WTC11 (cell line): ENCODE measurements around the gene TROAP. TPM values are rescaled to one million over a fixed set of nuclear protein-coding genes. Genes with fewer than 3 reads are reported as not detected.

Source experiments
- ATF1 ChIP-seq: sonication (generic); formaldehyde crosslinking; IDR thresholded peaks from 2 replicates; pipeline ENCODE4 v1.8.1; 2023; ENCODE audit warnings: mild to moderate bottlenecking, moderate library complexity, missing genetic modification reagents
- ELF4 ChIP-seq: sonication (generic); formaldehyde crosslinking; IDR thresholded peaks from 2 replicates; pipeline ENCODE4 v1.8.1; 2022; ENCODE audit warnings: low read depth, mild to moderate bottlenecking, moderate library complexity, missing genetic modification reagents
- FOXJ3 ChIP-seq: sonication (generic); formaldehyde crosslinking; IDR thresholded peaks from 2 replicates; pipeline ENCODE4 v1.9.0; 2021; ENCODE audit warnings: missing genetic modification reagents, mild to moderate bottlenecking, borderline replicate concordance
- FOXK1 ChIP-seq: sonication (generic); formaldehyde crosslinking; IDR thresholded peaks from 2 replicates; pipeline ENCODE4 v1.8.0; 2022; ENCODE audit warnings: mild to moderate bottlenecking, moderate library complexity, missing genetic modification reagents
- FOXP1 ChIP-seq: sonication (generic); formaldehyde crosslinking; IDR thresholded peaks from 2 replicates; pipeline ENCODE4 v1.8.0; 2022; ENCODE audit warnings: missing genetic modification reagents, mild to moderate bottlenecking, moderate library complexity, borderline replicate concordance
- MYBL2 ChIP-seq: sonication (generic); formaldehyde crosslinking; IDR thresholded peaks from 2 replicates; pipeline ENCODE4 v1.8.1; 2023; ENCODE audit warnings: mild to moderate bottlenecking, moderate library complexity, missing genetic modification reagents
- NFE2L1 ChIP-seq: sonication (generic); formaldehyde crosslinking; IDR thresholded peaks from 2 replicates; pipeline ENCODE4 v1.8.1; 2023; ENCODE audit warnings: missing genetic modification reagents
- NR1H2 ChIP-seq: sonication (generic); formaldehyde crosslinking; IDR thresholded peaks from 2 replicates; pipeline ENCODE4 v1.9.0; 2021; ENCODE audit warnings: mild to moderate bottlenecking, moderate library complexity, missing genetic modification reagents
- NR2C2 ChIP-seq: sonication (generic); formaldehyde crosslinking; IDR thresholded peaks from 2 replicates; pipeline ENCODE4 v1.8.0; 2022; ENCODE audit warnings: mild to moderate bottlenecking, missing genetic modification reagents
- SMAD3 ChIP-seq: sonication (generic); formaldehyde crosslinking; IDR thresholded peaks from 2 replicates; pipeline ENCODE4 v1.8.0; 2022; ENCODE audit warnings: missing genetic modification reagents, mild to moderate bottlenecking, borderline replicate concordance
- SOX15 ChIP-seq: fragments of 250-450 bp; sonication (Bioruptor Pico); IDR thresholded peaks from 2 replicates; pipeline ENCODE4 v1.9.0; 2021; ENCODE audit warnings: mild to moderate bottlenecking
- TP53 ChIP-seq: sonication (generic); formaldehyde crosslinking; IDR thresholded peaks from 2 replicates; pipeline ENCODE4 v1.8.1; 2023; ENCODE audit warnings: mild to moderate bottlenecking, missing genetic modification reagents
- ZBTB21 ChIP-seq: sonication (generic); formaldehyde crosslinking; IDR thresholded peaks from 2 replicates; pipeline ENCODE4 v1.8.1; 2023; ENCODE audit warnings: mild to moderate bottlenecking, missing genetic modification reagents, borderline replicate concordance
- ZNF423 ChIP-seq: fragments of 250-450 bp; sonication (Bioruptor Pico); IDR thresholded peaks from 2 replicates; pipeline ENCODE4 v2.1.2; 2022; ENCODE audit warnings: mild to moderate bottlenecking, moderate library complexity
- total RNA-seq: library from RNA; stranded (reverse); gene quantifications from 3 replicates; pipeline ENCODE4 v1.2.3, GENCODE V29; 2021
- TF ChIP-seq, protein P1 (sequence below): fragments of 250-450 bp; sonication (Bioruptor Pico); IDR thresholded peaks from 2 replicates; pipeline ENCODE4 v1.9.0; 2021; ENCODE audit warnings: mild to moderate bottlenecking
- TF ChIP-seq, protein P2 (sequence below): sonication (generic); formaldehyde crosslinking; IDR thresholded peaks from 2 replicates; pipeline ENCODE4 v1.8.1; 2022; ENCODE audit warnings: missing genetic modification reagents, borderline replicate concordance
- TF ChIP-seq, protein P3 (sequence below): fragments of 250-450 bp; sonication (Bioruptor Pico); IDR thresholded peaks from 2 replicates; pipeline ENCODE4 v1.9.0; 2021; ENCODE audit warnings: moderate library complexity, mild to moderate bottlenecking, inconsistent platforms, borderline replicate concordance
- TF ChIP-seq, protein P4 (sequence below): sonication (generic); formaldehyde crosslinking; IDR thresholded peaks from 2 replicates; pipeline ENCODE4 v1.8.0; 2022; ENCODE audit warnings: mild to moderate bottlenecking, missing genetic modification reagents
- TF ChIP-seq, protein P5 (sequence below): sonication (generic); formaldehyde crosslinking; IDR thresholded peaks from 2 replicates; pipeline ENCODE4 v1.8.1; 2022; ENCODE audit warnings: low read depth, missing genetic modification reagents, borderline replicate concordance
- TF ChIP-seq, protein P6 (sequence below): sonication (generic); formaldehyde crosslinking; IDR thresholded peaks from 2 replicates; pipeline ENCODE4 v1.8.1; 2022; ENCODE audit warnings: mild to moderate bottlenecking, missing genetic modification reagents, moderate library complexity, borderline replicate concordance
- TF ChIP-seq, protein P7 (sequence below): sonication (generic); formaldehyde crosslinking; conservative IDR thresholded peaks from 2 replicates; pipeline ENCODE4 v1.8.1; 2022; ENCODE audit warnings: mild to moderate bottlenecking, missing genetic modification reagents
- TF ChIP-seq, protein P8 (sequence below): sonication (generic); formaldehyde crosslinking; IDR thresholded peaks from 2 replicates; pipeline ENCODE4 v1.8.0; 2023; ENCODE audit warnings: mild to moderate bottlenecking, missing genetic modification reagents
- TF ChIP-seq, protein P9 (sequence below): sonication (generic); formaldehyde crosslinking; IDR thresholded peaks from 2 replicates; pipeline ENCODE4 v1.8.0; 2022; ENCODE audit warnings: mild to moderate bottlenecking, missing genetic modification reagents

The TROAP gene
- total RNA-seq, 1 experiment from 2014 or later: 89.2 TPM

DNA sequence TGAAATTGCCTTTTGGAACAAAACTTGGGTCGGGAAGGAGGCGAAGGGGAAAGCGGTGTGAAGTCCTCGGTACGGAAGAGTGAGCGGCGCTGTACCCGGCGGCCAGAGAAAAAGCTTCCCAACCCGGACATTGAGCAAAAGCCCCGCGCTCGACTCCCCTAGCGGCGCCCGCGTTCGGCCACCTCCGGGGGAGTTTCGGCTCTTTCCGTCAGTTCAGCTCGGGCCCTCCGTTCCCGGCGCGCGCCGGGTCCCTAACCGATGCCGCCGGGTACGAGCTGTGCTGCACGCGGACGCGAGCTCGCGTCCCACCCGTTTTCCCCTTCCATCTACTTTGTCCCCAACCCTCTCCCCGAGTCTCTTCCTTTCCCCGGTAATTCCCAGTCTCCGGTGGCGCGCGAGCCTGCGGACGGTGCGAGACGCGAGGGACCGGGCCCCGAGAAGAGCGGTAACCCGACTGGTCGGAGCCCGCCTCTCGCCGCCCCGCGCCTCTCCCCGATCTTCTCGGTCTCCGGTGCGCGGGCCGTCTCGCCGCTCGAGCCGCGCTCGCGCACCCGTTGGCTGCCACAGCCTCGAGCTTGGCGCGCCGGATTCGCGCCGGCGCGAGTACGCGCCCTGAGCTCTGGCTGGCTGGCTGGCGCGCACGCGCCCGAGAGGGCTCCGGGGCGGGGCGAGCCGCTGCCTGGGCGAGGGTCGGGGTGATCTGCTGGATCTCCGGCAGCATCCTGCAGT is 43.8 kb downstream of the TROAP start (continued):
- TF ChIP-seq ZBTB21: 0 out of 2 replicates have a peak, but pooled peaks have one; percentile 60
- no peak for TF ChIP-seq NR2C2
- TF ChIP-seq, protein P1, sequence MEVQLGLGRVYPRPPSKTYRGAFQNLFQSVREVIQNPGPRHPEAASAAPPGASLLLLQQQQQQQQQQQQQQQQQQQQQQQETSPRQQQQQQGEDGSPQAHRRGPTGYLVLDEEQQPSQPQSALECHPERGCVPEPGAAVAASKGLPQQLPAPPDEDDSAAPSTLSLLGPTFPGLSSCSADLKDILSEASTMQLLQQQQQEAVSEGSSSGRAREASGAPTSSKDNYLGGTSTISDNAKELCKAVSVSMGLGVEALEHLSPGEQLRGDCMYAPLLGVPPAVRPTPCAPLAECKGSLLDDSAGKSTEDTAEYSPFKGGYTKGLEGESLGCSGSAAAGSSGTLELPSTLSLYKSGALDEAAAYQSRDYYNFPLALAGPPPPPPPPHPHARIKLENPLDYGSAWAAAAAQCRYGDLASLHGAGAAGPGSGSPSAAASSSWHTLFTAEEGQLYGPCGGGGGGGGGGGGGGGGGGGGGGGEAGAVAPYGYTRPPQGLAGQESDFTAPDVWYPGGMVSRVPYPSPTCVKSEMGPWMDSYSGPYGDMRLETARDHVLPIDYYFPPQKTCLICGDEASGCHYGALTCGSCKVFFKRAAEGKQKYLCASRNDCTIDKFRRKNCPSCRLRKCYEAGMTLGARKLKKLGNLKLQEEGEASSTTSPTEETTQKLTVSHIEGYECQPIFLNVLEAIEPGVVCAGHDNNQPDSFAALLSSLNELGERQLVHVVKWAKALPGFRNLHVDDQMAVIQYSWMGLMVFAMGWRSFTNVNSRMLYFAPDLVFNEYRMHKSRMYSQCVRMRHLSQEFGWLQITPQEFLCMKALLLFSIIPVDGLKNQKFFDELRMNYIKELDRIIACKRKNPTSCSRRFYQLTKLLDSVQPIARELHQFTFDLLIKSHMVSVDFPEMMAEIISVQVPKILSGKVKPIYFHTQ: no peak
- TF ChIP-seq, protein P2, sequence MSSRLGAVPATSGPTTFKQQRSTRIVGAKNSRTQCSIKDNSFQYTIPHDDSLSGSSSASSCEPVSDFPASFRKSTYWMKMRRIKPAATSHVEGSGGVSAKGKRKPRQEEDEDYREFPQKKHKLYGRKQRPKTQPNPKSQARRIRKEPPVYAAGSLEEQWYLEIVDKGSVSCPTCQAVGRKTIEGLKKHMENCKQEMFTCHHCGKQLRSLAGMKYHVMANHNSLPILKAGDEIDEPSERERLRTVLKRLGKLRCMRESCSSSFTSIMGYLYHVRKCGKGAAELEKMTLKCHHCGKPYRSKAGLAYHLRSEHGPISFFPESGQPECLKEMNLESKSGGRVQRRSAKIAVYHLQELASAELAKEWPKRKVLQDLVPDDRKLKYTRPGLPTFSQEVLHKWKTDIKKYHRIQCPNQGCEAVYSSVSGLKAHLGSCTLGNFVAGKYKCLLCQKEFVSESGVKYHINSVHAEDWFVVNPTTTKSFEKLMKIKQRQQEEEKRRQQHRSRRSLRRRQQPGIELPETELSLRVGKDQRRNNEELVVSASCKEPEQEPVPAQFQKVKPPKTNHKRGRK (CRISPR knock-in tag): no peak
- no peak; the same call in 1 of the 2 replicates for TF ChIP-seq NFE2L1 (CRISPR knock-in tag)
- TF ChIP-seq ZNF423 (CRISPR knock-in tag): no peak
- TF ChIP-seq SMAD3 (CRISPR knock-in tag): no peak
- TF ChIP-seq, protein P3, sequence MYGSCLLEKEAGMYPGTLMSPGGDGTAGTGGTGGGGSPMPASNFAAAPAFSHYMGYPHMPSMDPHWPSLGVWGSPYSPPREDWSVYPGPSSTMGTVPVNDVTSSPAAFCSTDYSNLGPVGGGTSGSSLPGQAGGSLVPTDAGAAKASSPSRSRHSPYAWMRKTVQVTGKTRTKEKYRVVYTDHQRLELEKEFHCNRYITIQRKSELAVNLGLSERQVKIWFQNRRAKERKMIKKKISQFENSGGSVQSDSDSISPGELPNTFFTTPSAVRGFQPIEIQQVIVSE (CRISPR knock-in tag): no peak
- TF ChIP-seq, protein P4, sequence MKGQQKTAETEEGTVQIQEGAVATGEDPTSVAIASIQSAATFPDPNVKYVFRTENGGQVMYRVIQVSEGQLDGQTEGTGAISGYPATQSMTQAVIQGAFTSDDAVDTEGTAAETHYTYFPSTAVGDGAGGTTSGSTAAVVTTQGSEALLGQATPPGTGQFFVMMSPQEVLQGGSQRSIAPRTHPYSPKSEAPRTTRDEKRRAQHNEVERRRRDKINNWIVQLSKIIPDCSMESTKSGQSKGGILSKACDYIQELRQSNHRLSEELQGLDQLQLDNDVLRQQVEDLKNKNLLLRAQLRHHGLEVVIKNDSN (CRISPR knock-in tag): no peak
- peak; percentile 46 for TF ChIP-seq FOXP1 (CRISPR knock-in tag)
- TF ChIP-seq, protein P5, sequence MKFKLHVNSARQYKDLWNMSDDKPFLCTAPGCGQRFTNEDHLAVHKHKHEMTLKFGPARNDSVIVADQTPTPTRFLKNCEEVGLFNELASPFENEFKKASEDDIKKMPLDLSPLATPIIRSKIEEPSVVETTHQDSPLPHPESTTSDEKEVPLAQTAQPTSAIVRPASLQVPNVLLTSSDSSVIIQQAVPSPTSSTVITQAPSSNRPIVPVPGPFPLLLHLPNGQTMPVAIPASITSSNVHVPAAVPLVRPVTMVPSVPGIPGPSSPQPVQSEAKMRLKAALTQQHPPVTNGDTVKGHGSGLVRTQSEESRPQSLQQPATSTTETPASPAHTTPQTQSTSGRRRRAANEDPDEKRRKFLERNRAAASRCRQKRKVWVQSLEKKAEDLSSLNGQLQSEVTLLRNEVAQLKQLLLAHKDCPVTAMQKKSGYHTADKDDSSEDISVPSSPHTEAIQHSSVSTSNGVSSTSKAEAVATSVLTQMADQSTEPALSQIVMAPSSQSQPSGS: no peak
- 0 out of 2 replicates have a peak, but pooled peaks have one; percentile 41 for TF ChIP-seq FOXK1 (CRISPR knock-in tag)
- no peak for TF ChIP-seq TP53 (CRISPR knock-in tag)
- no peak for TF ChIP-seq ATF1 (CRISPR knock-in tag)
- TF ChIP-seq, protein P6, sequence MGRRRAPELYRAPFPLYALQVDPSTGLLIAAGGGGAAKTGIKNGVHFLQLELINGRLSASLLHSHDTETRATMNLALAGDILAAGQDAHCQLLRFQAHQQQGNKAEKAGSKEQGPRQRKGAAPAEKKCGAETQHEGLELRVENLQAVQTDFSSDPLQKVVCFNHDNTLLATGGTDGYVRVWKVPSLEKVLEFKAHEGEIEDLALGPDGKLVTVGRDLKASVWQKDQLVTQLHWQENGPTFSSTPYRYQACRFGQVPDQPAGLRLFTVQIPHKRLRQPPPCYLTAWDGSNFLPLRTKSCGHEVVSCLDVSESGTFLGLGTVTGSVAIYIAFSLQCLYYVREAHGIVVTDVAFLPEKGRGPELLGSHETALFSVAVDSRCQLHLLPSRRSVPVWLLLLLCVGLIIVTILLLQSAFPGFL (CRISPR knock-in tag): no peak
- no peak for TF ChIP-seq NR1H2 (CRISPR knock-in tag)
- no peak for TF ChIP-seq MYBL2 (CRISPR knock-in tag)
- no peak for TF ChIP-seq FOXJ3 (CRISPR knock-in tag)
- TF ChIP-seq ELF4 (CRISPR knock-in tag): no peak
- TF ChIP-seq, protein P7, sequence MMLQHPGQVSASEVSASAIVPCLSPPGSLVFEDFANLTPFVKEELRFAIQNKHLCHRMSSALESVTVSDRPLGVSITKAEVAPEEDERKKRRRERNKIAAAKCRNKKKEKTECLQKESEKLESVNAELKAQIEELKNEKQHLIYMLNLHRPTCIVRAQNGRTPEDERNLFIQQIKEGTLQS (CRISPR knock-in tag): no peak
- TF ChIP-seq, protein P8, sequence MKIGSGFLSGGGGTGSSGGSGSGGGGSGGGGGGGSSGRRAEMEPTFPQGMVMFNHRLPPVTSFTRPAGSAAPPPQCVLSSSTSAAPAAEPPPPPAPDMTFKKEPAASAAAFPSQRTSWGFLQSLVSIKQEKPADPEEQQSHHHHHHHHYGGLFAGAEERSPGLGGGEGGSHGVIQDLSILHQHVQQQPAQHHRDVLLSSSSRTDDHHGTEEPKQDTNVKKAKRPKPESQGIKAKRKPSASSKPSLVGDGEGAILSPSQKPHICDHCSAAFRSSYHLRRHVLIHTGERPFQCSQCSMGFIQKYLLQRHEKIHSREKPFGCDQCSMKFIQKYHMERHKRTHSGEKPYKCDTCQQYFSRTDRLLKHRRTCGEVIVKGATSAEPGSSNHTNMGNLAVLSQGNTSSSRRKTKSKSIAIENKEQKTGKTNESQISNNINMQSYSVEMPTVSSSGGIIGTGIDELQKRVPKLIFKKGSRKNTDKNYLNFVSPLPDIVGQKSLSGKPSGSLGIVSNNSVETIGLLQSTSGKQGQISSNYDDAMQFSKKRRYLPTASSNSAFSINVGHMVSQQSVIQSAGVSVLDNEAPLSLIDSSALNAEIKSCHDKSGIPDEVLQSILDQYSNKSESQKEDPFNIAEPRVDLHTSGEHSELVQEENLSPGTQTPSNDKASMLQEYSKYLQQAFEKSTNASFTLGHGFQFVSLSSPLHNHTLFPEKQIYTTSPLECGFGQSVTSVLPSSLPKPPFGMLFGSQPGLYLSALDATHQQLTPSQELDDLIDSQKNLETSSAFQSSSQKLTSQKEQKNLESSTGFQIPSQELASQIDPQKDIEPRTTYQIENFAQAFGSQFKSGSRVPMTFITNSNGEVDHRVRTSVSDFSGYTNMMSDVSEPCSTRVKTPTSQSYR: no peak
- TF ChIP-seq SOX15: no peak
- TF ChIP-seq, protein P9, sequence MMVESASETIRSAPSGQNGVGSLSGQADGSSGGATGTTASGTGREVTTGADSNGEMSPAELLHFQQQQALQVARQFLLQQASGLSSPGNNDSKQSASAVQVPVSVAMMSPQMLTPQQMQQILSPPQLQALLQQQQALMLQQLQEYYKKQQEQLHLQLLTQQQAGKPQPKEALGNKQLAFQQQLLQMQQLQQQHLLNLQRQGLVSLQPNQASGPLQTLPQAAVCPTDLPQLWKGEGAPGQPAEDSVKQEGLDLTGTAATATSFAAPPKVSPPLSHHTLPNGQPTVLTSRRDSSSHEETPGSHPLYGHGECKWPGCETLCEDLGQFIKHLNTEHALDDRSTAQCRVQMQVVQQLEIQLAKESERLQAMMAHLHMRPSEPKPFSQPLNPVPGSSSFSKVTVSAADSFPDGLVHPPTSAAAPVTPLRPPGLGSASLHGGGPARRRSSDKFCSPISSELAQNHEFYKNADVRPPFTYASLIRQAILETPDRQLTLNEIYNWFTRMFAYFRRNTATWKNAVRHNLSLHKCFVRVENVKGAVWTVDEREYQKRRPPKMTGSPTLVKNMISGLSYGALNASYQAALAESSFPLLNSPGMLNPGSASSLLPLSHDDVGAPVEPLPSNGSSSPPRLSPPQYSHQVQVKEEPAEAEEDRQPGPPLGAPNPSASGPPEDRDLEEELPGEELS (CRISPR knock-in tag): peak; percentile 27; the same call in 1 of the 2 replicates
